ENCODE measurements around the gene PTPRJ.
"Not testable (repeated sequence)": the region's sequence is repeated elsewhere in the genome, so short reads cannot be mapped to it uniquely, and the experiment has no call there.

The PTPRJ gene

DNA sequence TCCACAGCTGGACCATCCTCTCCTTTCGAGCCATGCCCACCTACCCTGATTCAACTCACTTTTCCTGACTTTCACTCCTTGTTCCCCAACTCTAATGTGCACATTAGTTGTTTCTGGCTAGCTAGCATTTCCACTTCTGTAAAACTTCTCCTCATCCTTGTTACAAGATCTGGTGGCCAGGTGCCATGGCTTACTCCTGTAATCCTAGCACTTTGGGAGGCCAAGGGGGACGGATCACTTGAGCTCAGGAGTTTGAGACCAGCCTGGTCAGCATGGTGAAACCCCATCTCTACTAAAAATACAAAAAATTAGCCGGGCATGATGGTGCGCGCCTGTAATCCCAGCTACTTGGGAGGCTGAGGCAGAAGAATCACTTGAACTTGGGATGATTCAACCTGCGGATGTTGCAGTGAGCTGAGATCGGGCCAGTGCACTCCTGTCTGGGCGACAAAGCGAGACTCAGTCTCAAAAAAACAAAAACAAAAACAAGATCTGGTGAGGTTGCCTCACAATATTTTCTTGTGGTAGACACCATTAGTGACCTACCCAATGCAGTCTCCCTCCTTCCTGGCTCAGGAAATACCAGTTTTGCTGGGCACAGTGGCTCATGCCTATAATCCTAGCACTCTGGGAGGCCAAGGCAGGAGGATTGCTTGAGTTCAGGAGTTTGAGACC is 31.2 kb upstream of the PTPRJ start:
- not testable (repeated sequence) for H3K27me3 ChIP-seq (ENCODE audit: control insufficient read depth, insufficient read depth, low read length); H3K36me3 ChIP-seq (ENCODE audit: insufficient read depth, low read length); H3K4me3 ChIP-seq (ENCODE audit: low read length); H3K4me2 ChIP-seq (ENCODE audit: low read length); H3K9me3 ChIP-seq (replicated peaks; ENCODE audit: low read length); H3K9ac ChIP-seq (ENCODE audit: low read depth, low read length)
- H3K4me1 ChIP-seq (ENCODE audit: control insufficient read depth, insufficient read depth, low read length), result peaks cover 19% of the 10 kb centered on the region

DNA sequence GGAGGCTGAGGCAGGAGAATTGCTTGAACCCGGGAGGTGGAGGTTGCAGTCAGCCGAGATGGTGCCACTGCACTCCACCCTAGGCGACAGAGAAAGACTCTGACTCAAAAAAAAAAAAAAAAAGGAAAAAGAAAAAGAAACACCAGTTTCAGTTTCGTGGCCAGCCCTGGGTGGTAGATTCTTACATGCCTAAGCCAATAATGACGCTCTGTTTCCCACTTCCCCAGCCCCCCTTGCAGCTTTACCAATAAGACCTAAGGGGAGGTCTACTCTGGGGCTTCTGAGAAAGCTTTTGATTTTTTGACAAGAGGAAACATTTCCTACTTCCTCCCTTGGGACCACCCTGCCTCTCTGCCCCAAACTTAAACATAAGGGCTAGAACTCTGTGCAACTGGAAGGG is 30.0 kb upstream of the PTPRJ start:
- no peak overlapping the region for H3K9ac ChIP-seq (ENCODE audit: low read depth, low read length)
- H3K4me3 ChIP-seq (ENCODE audit: low read length), result no peak overlapping the region
- H3K27me3 ChIP-seq (ENCODE audit: control insufficient read depth, insufficient read depth, low read length), result no peaks in the 10 kb centered on the region
- peaks cover 10% of the 10 kb centered on the region for H3K4me1 ChIP-seq (ENCODE audit: control insufficient read depth, insufficient read depth, low read length)
- H3K36me3 ChIP-seq (ENCODE audit: insufficient read depth, low read length), result no peaks in the 10 kb centered on the region
- no peaks in the 10 kb centered on the region for H3K9me3 ChIP-seq (replicated peaks; ENCODE audit: low read length)
- no peak overlapping the region for H3K4me2 ChIP-seq (ENCODE audit: low read length)

DNA sequence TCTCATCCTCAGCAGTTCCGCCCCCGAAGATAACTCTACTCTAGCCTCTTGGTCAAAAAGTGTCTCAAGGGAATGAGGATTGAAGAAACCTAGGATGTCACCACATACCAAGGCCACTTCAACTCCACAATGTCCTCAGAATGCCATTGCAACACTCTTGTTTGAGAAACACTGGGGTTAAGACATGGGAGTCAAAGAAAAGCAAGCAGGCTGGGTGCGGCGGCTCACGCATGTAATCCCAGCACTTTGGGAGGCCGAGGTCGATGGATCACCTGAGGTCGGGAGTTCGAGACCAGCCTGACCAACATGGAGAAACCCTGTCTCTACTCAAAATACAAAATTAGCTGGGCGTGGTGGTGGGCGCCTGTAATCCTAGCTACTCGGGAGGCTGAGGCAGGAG is 28.9 kb upstream of the PTPRJ start:
- not testable (repeated sequence) for H3K27me3 ChIP-seq (ENCODE audit: control insufficient read depth, insufficient read depth, low read length); H3K9ac ChIP-seq (ENCODE audit: low read depth, low read length); H3K4me3 ChIP-seq (ENCODE audit: low read length); H3K4me2 ChIP-seq (ENCODE audit: low read length); H3K36me3 ChIP-seq (ENCODE audit: insufficient read depth, low read length); H3K9me3 ChIP-seq (replicated peaks; ENCODE audit: low read length); H3K4me1 ChIP-seq (ENCODE audit: control insufficient read depth, insufficient read depth, low read length)

DNA sequence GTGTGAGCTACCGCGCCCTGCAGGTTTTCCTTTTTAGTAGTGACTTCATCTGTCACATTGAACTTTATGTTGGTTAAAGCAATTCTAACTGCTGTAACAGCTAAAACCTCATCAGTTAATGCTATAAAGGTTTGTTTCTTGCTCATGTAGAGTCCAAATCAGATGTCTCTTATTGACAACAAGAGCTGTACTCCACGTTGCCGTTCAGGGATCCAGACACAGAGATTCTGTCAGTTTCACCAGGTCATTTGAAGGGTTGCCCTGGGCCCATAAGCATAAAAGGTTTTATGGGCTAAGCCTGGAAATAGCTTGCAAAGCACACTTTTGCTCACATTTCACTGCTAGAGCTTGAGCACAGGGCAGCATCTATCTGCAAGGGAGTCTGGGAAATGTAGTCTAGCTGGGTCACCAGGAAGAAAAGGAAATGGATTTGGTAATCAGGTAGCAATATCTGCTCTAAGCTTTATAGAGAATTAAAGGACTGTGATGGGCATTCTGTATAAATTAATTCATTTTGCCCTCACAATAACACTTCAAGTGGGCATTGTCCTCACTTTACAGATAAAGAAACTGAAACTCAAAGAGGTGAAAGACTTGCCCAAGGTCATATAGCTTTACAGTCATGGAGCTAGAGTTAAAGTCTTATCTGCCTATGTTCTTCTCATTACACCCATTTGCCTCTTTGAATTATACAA is 25.2 kb upstream of the PTPRJ start:
- Histone ChIP-seq H3K4me2 (ENCODE audit: low read length) (no peak overlapping the region), H3K4me3 (ENCODE audit: low read length) (no peak overlapping the region), H3K4me1 (ENCODE audit: control insufficient read depth, insufficient read depth, low read length) (no peaks in the 10 kb centered on the region), H3K9me3 (replicated peaks; ENCODE audit: low read length) (no peaks in the 10 kb centered on the region), H3K36me3 (ENCODE audit: insufficient read depth, low read length) (no peaks in the 10 kb centered on the region), H3K27me3 (ENCODE audit: control insufficient read depth, insufficient read depth, low read length) (no peaks in the 10 kb centered on the region), H3K9ac (ENCODE audit: low read depth, low read length) (no peak overlapping the region)

DNA sequence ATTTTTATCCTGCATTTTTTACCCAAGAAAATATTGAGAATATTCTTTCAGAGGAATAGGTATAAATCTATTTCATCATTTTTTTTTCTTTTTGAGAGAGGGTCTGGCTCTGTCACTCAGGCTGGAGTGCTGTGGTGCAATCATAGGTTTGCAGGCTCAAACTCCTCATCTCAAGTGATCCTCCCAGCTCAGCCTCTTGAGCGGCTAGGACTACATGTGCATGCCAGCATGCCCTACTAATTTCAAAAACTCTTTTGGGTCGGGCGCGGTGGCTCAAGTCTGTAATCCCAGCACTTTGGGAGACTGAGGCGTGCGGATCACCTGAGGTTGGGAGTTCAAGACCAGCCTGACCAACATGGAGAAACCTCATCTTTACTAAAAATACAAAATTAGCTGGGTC is 20.3 kb upstream of the PTPRJ start:
- H3K36me3 ChIP-seq (ENCODE audit: insufficient read depth, low read length), result no peaks in the 10 kb centered on the region
- H3K9me3 ChIP-seq (replicated peaks; ENCODE audit: low read length), result no peaks in the 10 kb centered on the region
- no peaks in the 10 kb centered on the region for H3K4me1 ChIP-seq (ENCODE audit: control insufficient read depth, insufficient read depth, low read length)
- H3K9ac ChIP-seq (ENCODE audit: low read depth, low read length), result no peak overlapping the region
- no peaks in the 10 kb centered on the region for H3K27me3 ChIP-seq (ENCODE audit: control insufficient read depth, insufficient read depth, low read length)
- H3K4me2 ChIP-seq (ENCODE audit: low read length), result no peak overlapping the region
- H3K4me3 ChIP-seq (ENCODE audit: low read length), result no peak overlapping the region

DNA sequence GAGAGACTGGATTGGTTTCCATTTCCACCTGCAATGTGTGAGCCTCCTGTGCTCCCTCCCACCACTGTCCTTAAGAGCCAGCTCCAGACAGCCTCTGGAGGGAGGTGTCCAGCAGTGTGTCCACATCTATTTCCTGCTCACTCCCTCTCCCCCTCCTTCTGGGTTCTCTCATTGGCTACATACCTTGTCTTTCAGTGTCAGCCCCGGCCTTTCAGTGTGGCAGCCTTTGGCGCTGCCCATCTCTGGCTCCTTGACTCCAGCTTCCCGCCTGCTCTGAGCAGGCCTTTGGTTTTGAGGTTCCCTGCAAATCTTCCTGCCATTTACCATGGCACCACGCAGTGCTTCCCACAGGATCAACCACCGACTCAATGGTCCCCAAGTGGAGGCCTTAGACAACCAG is 19.0 kb upstream of the PTPRJ start:
- no peaks in the 10 kb centered on the region for H3K27me3 ChIP-seq (ENCODE audit: control insufficient read depth, insufficient read depth, low read length)
- H3K36me3 ChIP-seq (ENCODE audit: insufficient read depth, low read length), result no peaks in the 10 kb centered on the region
- no peak overlapping the region for H3K4me3 ChIP-seq (ENCODE audit: low read length)
- H3K4me2 ChIP-seq (ENCODE audit: low read length), result no peak overlapping the region
- H3K9me3 ChIP-seq (replicated peaks; ENCODE audit: low read length), result no peaks in the 10 kb centered on the region
- H3K9ac ChIP-seq (ENCODE audit: low read depth, low read length), result no peak overlapping the region
- H3K4me1 ChIP-seq (ENCODE audit: control insufficient read depth, insufficient read depth, low read length), result no peaks in the 10 kb centered on the region

DNA sequence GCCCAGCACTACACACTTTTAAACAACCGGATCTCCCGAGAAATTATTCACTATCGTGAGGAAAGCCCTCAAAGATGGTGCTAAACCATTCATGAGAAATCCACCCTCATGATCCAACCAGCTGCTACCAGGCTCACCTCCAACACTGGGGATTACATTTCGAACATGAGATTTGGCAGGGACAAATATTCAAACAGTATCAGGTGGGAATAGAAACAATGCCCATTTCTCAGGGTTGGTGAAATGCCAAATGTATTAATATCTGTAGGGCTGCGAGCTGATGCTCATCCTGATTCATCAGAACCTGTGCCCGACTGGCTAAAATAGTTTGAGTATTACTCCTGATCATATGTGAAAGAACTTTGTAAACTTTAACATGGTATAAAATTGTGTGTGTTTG is 15.8 kb upstream of the PTPRJ start:
- no peaks in the 10 kb centered on the region for H3K9me3 ChIP-seq (replicated peaks; ENCODE audit: low read length)
- no peaks in the 10 kb centered on the region for H3K36me3 ChIP-seq (ENCODE audit: insufficient read depth, low read length)
- H3K27me3 ChIP-seq (ENCODE audit: control insufficient read depth, insufficient read depth, low read length), result no peaks in the 10 kb centered on the region
- H3K4me1 ChIP-seq (ENCODE audit: control insufficient read depth, insufficient read depth, low read length), result peaks cover 5% of the 10 kb centered on the region
- H3K4me3 ChIP-seq (ENCODE audit: low read length), result no peak overlapping the region
- no peak overlapping the region for H3K9ac ChIP-seq (ENCODE audit: low read depth, low read length)
- no peak overlapping the region for H3K4me2 ChIP-seq (ENCODE audit: low read length)

DNA sequence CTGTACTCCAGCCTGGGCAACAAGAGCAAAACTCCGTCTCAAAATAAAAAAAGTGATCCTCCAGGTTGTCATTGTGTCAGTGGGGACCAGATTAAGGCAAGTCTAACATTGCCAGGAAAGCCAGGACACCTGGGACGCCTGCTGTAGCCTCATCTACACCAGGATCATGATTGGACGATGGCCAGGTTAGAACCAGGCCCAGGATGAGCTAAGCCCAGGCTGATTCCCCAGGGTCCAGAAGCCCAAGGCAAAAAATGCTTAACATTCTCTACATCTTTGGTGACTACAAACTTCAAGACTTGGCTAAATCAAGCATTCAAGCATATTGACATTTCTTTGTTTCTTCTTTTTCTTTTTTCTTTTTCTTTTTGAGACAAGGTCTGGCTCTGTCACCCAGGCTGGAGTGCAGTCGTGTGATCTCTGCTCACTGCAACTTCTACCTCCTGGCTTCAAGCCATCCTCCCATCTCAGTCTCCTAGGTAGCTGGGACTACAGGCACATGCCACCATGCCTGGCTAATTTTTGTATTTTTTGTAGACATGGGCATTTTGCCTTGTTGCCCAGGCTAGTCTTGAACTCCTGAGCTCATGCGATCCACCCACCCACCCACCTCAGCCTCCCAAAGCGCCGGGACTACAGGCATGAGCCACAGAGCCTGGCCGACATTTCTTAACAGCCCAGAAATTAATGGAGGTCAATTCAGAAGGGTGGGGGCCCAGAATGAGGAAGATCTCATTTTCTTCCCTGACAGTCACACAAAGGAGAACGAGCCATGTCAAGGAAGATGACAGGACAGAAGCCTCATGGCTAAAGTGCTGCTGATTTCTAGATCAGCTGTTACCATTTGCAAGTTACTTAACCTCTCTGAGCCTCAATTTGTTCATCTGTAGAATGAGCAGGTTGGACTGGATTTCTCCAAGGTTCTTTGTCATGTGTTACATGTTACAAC is 12.5 kb upstream of the PTPRJ start:
- Histone ChIP-seq H3K9ac (ENCODE audit: low read depth, low read length) (no peak overlapping the region), H3K4me3 (ENCODE audit: low read length) (no peak overlapping the region), H3K4me1 (ENCODE audit: control insufficient read depth, insufficient read depth, low read length) (peaks cover 5% of the 10 kb centered on the region), H3K9me3 (replicated peaks; ENCODE audit: low read length) (no peaks in the 10 kb centered on the region), H3K36me3 (ENCODE audit: insufficient read depth, low read length) (no peaks in the 10 kb centered on the region), H3K27me3 (ENCODE audit: control insufficient read depth, insufficient read depth, low read length) (no peaks in the 10 kb centered on the region), H3K4me2 (ENCODE audit: low read length) (no peak overlapping the region)

DNA sequence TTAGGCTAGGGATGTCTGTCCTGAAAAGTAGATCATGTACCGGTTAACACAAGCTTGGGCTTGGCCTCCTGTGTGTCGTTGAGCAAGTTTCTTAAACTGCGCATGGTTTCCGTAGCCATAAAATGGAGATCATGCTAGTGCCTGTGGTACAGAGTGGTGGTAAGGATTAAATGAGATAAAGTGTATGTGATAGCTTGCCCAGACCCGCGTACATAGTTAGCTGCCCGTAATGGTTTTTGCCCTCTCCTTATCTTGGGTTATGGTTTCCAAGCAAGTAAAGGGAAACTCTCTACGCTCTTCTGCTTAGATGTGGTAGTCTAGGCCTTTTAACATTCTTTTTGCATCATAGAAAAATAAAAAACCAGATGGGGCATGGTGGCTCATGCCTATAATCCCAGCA is 11.0 kb upstream of the PTPRJ start:
- Histone ChIP-seq H3K9ac (ENCODE audit: low read depth, low read length) (no peak overlapping the region), H3K36me3 (ENCODE audit: insufficient read depth, low read length) (no peaks in the 10 kb centered on the region), H3K4me1 (ENCODE audit: control insufficient read depth, insufficient read depth, low read length) (peaks cover 16% of the 10 kb centered on the region), H3K9me3 (replicated peaks; ENCODE audit: low read length) (no peaks in the 10 kb centered on the region), H3K4me3 (ENCODE audit: low read length) (no peak overlapping the region), H3K4me2 (ENCODE audit: low read length) (no peak overlapping the region), H3K27me3 (ENCODE audit: control insufficient read depth, insufficient read depth, low read length) (no peaks in the 10 kb centered on the region)

DNA sequence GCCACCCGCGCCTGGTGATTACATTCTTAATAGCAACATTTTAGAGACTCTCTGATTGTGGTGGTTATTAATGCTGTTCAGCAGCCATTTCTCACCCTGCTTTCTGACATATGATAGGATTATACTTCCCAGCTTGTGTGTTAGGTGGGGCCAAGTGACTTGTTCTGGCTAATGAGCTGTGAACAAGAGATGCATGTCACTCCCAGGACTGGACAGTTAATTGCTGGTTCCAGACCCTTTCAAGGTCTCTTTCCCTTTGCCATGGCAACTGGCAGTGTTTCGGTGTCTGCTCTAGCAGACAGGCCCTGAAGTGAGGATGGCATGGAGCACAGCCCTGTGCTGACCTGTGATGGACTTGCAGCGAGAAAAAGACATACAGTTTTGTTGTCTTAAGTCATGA is 8.9 kb upstream of the PTPRJ start:
- Histone ChIP-seq H3K36me3 (ENCODE audit: insufficient read depth, low read length) (no peaks in the 10 kb centered on the region), H3K9ac (ENCODE audit: low read depth, low read length) (no peak overlapping the region), H3K27me3 (ENCODE audit: control insufficient read depth, insufficient read depth, low read length) (no peaks in the 10 kb centered on the region), H3K4me2 (ENCODE audit: low read length) (no peak overlapping the region), H3K4me1 (ENCODE audit: control insufficient read depth, insufficient read depth, low read length) (peaks cover 23% of the 10 kb centered on the region), H3K4me3 (ENCODE audit: low read length) (no peak overlapping the region), H3K9me3 (replicated peaks; ENCODE audit: low read length) (no peaks in the 10 kb centered on the region)

DNA sequence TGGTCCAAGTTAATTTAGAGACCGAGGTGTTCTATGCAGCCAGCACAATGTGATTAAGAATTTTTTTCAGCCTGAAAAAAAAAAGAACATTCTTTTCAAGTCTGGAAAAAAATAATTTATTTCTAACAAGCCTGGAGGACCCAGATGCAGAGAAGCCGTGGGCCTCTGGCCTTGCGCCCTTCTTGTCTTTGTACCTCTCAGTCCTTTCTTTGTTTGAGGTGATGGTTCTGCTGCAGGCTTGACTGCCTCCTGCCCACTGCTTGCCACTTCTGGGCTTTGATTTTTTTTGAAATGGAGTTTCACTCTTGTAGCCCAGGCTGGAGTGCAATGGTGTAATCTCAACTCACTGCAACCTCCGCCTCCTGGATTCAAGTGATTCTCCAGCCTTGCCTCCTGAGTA is 7.2 kb upstream of the PTPRJ start:
- Histone ChIP-seq H3K27me3 (ENCODE audit: control insufficient read depth, insufficient read depth, low read length) (no peaks in the 10 kb centered on the region), H3K4me1 (ENCODE audit: control insufficient read depth, insufficient read depth, low read length) (peaks cover 18% of the 10 kb centered on the region), H3K9me3 (replicated peaks; ENCODE audit: low read length) (no peaks in the 10 kb centered on the region), H3K9ac (ENCODE audit: low read depth, low read length) (no peak overlapping the region), H3K4me3 (ENCODE audit: low read length) (no peak overlapping the region), H3K36me3 (ENCODE audit: insufficient read depth, low read length) (no peaks in the 10 kb centered on the region), H3K4me2 (ENCODE audit: low read length) (no peak overlapping the region)

Data from skeletal muscle satellite cell (primary cell).